GM12892 (cell line): ENCODE data around the gene CNTLN.

ENCODE experiments used
- POLR2A ChIP-seq: IDR thresholded peaks from 2 replicates; pipeline ENCODE4 v1.6.1; 2011; ENCODE audit warnings: low read depth, low read length, control low read depth
- TAF1 ChIP-seq: IDR thresholded peaks from 2 replicates; pipeline ENCODE4 v1.6.1; 2011; ENCODE audit warnings: low read depth, mild to moderate bottlenecking, control low read depth, low read length, borderline replicate concordance

GRCh38 chr9:17140418-17140817 lies 5.6 kb downstream of the CNTLN start:
- no peak for TF ChIP-seq POLR2A
- no peak for TF ChIP-seq TAF1
